NCI-H1436 (cell line): ENCODE data around the gene SHLD1.
"Not testable (repeated sequence)": the region's sequence is repeated elsewhere in the genome, so short reads cannot be mapped to it uniquely, and the experiment has no call there.

Experiments
- DNase-seq: peaks from one replicate; lab custom pipeline; 2025; lab: John Stamatoyannopoulos, UW

The SHLD1 gene

GRCh38 chr20:5781367-5781766, 31.2 kb downstream of the SHLD1 start:
- not testable (repeated sequence) for DNase-seq

- DNase-seq = no peak
Observed at GRCh38 chr20:5781798-5782750, 31.9 kb downstream of the SHLD1 start.

- no peak for DNase-seq
Observed at GRCh38 chr20:5784735-5785134, 34.5 kb downstream of the SHLD1 start.

GRCh38 chr20:5785146-5785545, 34.9 kb downstream of the SHLD1 start:
- DNase-seq = no peak

- no peak for DNase-seq
Observed at GRCh38 chr20:5786930-5787795, 37.0 kb downstream of the SHLD1 start.

GRCh38 chr20:5787796-5788165, 37.6 kb downstream of the SHLD1 start:
- no peak for DNase-seq

- DNase-seq = peak; percentile 74
Observed at GRCh38 chr20:5788385-5788895, 38.2 kb downstream of the SHLD1 start.

GRCh38 chr20:5789827-5790226, 39.6 kb downstream of the SHLD1 start:
- no peak for DNase-seq

GRCh38 chr20:5793916-5794315, 43.7 kb downstream of the SHLD1 start:
- no peak for DNase-seq

GRCh38 chr20:5796331-5797040, 46.3 kb downstream of the SHLD1 start:
- DNase-seq = no peak

GRCh38 chr20:5797165-5797564, 47.0 kb downstream of the SHLD1 start:
- DNase-seq = no peak

GRCh38 chr20:5797843-5798462, 47.8 kb downstream of the SHLD1 start:
- DNase-seq = no peak

- not testable (repeated sequence) for DNase-seq
Observed at GRCh38 chr20:5803754-5804303, 53.6 kb downstream of the SHLD1 start.

- no peak for DNase-seq
Observed at GRCh38 chr20:5806457-5807263, 56.5 kb downstream of the SHLD1 start.

GRCh38 chr20:5807431-5807830, 57.2 kb downstream of the SHLD1 start:
- no peak for DNase-seq

GRCh38 chr20:5808901-5809300, 58.7 kb downstream of the SHLD1 start:
- DNase-seq = no peak

GRCh38 chr20:5809495-5809894, 59.3 kb downstream of the SHLD1 start:
- no peak for DNase-seq

GRCh38 chr20:5810800-5811422, 60.7 kb downstream of the SHLD1 start:
- no peak for DNase-seq

GRCh38 chr20:5811746-5812145, 61.5 kb downstream of the SHLD1 start:
- no peak for DNase-seq

GRCh38 chr20:5818346-5818681, 68.1 kb downstream of the SHLD1 start:
- no peak for DNase-seq
